ENCODE results near the gene BTBD6. TPM values are rescaled to one million over a fixed set of nuclear protein-coding genes. Genes with fewer than 3 reads are reported as not detected.

The BTBD6 gene
- total RNA-seq, 1 donor: 42.7 TPM

DNA sequence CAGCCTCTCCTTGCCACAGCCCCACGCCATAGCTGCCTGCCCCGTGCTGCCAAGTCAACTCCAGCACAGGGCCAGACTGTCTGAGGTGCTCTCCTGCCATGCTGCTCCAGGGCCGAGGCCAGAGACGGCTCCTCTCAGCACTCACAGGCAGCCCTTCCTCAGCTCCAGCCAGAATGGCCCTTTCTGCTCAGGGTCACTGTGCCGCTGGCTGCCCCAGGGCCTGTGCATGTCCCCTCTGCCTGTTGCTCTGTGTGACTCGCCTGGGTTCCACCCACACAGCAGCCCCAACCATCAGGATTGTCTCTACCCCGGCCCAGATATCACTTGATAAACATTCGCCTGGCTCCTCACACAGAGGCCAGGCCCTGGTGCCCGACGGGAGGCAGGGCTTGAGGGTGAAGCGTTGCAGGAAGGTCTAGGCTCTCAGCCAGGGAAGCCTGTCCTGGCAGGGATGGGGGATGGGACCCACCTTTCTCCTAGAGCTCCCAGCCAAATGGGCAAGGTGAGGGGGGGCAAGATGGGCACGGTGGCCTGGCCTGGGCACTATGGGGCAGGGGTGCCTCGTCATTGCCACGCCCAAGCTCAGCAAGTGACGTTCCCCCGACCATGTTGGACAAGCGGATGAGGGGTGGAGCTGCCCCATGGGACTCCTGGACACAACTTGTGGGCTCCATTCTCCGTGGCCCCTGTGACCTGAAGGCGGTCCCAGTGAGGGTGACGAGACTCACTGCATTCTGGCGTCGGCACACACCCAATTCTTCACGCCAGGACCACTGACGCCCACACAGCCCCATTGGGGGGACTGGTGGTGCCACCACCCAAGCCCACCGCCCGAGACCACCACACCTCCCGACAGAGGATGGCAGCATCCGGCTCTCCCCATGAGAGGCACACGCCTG lies 27.4 kb upstream of the BTBD6 start:
- TF ChIP-seq, protein P1, sequence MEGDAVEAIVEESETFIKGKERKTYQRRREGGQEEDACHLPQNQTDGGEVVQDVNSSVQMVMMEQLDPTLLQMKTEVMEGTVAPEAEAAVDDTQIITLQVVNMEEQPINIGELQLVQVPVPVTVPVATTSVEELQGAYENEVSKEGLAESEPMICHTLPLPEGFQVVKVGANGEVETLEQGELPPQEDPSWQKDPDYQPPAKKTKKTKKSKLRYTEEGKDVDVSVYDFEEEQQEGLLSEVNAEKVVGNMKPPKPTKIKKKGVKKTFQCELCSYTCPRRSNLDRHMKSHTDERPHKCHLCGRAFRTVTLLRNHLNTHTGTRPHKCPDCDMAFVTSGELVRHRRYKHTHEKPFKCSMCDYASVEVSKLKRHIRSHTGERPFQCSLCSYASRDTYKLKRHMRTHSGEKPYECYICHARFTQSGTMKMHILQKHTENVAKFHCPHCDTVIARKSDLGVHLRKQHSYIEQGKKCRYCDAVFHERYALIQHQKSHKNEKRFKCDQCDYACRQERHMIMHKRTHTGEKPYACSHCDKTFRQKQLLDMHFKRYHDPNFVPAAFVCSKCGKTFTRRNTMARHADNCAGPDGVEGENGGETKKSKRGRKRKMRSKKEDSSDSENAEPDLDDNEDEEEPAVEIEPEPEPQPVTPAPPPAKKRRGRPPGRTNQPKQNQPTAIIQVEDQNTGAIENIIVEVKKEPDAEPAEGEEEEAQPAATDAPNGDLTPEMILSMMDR (IDR thresholded peaks at IDR 0.05; ENCODE audit: insufficient read depth, low read depth, low read length): no peak
- DNase-seq (ENCODE audit: low read depth): no peak
- H3K4me3 ChIP-seq (ENCODE audit: low read depth, low read length): no peak overlapping the region

DNA sequence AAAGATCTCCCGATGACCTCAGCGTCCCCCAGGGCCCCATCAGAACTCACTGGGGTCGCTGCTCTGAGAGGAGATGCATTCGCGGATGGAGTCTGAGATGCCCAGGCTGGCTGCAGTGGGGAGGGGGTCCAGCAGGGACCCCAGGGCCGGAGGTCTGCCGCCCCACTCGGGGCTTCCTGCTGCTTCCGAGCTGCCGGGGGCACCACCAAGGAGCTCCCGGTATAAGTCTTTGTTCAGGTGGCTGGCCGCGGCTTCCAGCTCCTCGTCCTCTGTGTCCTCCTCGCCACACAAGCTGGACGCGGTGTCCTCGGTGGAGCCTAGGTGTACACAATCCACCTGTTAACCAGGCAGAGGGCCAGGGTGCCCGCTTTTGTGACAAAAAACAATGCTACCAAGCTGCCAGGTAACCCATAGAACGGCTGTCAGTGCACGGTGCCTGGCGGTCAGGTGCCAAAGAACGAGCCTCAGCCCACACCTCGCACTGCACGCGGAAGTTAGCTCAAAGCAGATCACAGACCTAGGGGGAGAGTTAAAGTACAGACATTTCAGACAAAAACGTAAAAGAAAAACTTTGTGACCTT lies 26.6 kb upstream of the BTBD6 start:
- TF ChIP-seq, protein P1 (IDR thresholded peaks at IDR 0.05; ENCODE audit: insufficient read depth, low read depth, low read length): no peak

DNA sequence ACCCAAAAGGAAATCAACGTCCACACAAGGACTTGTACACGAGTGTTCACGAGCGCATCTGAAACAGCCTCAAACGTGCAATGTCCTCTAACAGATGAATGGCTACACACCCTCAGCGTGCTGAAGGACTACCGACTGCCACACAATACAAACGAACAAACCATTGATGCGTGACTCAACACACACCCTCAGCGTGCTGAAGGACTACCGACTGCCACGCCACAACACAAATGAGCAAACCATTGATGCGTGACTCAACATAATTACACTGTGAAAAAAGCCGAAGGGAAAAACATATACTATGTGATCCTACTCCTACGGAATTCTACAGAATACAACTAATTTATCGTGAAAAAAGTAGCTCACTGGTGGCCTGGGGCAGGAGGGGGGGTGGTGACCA lies 25.1 kb upstream of the BTBD6 start:
- no peak for DNase-seq (ENCODE audit: low read depth)
- TF ChIP-seq, protein P1 (IDR thresholded peaks at IDR 0.05; ENCODE audit: insufficient read depth, low read depth, low read length): no peak
- H3K4me3 ChIP-seq (ENCODE audit: low read depth, low read length): no peak overlapping the region

More for the DNA sequence above, 26.6 kb upstream of the BTBD6 start:
- no peak for DNase-seq (ENCODE audit: low read depth)
- no peak overlapping the region for H3K4me3 ChIP-seq (ENCODE audit: low read depth, low read length)

DNA sequence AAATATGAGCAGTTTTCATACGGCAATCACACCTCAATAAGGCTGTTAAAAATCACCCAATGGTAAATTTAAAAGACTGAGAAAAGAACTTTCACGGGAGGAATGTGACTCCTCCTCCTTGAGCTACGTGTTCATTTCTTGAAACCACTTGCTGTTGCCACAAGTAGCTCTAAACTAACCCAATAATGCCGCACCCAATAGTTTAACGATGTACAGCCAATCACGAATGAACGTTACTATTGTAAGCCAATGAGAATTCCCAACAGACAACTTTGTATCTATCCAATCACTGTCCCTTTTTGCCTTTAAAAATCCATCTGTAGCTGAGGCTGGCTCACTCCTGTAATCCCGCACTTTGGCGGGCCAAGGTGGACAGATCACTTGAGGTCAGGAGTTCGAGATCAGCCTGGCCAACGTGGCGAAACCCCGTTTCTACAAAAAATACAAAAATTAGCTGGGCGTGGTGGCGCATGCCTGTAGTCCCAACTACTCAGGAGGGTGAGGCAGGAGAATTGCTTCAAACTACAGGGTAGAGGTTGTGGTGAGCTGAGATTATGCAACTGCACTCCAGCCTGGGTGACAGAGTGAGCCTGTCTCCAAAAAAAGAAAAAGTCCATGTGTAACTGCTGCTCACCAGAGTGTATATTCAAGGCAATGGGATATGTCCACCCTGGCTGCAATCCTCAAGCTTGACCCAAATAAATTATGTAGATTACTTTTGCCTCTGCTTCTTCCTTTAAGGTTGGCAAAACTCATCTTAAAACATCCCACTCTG lies 24.4 kb upstream of the BTBD6 start:
- no peak for DNase-seq (ENCODE audit: low read depth)
- TF ChIP-seq, protein P1 (IDR thresholded peaks at IDR 0.05; ENCODE audit: insufficient read depth, low read depth, low read length): no peak
- H3K4me3 ChIP-seq (ENCODE audit: low read depth, low read length): no peak overlapping the region

DNA sequence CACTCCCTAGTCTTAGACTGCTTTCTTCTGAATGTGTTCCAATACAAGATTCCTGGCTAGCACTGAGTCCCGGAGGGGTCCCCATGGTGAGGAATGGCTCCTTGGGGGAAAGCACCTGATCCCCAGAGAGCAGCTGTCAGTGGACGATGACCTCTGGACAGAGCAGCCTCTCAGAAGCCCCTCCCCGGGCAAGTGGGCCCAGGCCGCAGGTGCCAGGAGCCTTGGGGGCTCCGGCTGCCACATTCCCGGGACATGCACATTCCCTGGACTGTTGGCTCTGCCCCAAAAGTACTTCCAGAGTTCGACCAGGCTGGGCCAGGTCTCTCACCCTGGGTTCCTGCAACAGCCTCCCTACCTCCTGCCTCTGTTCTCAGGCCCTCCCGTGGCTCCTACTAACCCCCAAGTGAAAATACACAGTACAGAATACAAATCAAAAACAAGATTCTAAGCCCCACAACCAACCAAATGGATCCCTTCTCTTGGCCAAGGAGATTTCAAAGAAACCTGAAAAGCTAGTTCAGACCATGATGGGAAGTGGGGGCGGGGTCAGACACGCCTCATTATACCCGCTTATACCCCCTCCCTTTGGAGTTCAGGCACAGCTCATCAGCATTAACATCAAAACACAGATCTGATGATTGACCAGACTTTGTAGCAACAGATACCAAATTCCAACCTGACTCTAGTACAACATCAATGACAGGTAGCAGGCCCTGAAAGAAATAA lies 23.3 kb upstream of the BTBD6 start:
- no peak overlapping the region for H3K4me3 ChIP-seq (ENCODE audit: low read depth, low read length)
- TF ChIP-seq, protein P1 (IDR thresholded peaks at IDR 0.05; ENCODE audit: insufficient read depth, low read depth, low read length): no peak
- DNase-seq (ENCODE audit: low read depth): no peak

DNA sequence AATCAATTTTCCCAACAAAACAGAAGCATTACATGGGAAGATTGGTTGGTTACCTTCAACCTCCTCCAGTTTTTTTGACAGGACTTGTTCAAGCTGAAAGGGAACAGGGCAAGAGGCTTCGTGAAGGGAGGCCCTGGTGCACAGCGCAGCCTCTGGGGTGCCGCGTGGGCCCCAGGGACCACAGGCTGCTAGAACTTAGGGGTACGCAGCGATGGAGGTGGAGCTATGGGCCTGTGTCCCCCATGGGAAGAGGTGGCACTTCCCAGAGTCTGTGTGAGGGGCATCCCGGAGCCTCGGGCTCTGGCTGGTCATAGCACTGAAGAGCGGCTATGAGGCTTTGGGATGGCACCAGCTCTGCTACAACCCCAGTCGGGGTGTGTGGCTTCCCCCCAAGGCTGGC lies 22.1 kb upstream of the BTBD6 start:
- TF ChIP-seq, protein P1 (IDR thresholded peaks at IDR 0.05; ENCODE audit: insufficient read depth, low read depth, low read length): no peak
- DNase-seq (ENCODE audit: low read depth): no peak
- no peak overlapping the region for H3K4me3 ChIP-seq (ENCODE audit: low read depth, low read length)

All from fibroblast of villous mesenchyme (primary cell).